GOT3 (cell line): ENCODE measurements around the gene CDX2.

ENCODE experiments used
- DNase-seq: peaks from one replicate; lab custom pipeline; 2025; ENCODE audit warnings: mixed read lengths; lab: John Stamatoyannopoulos, UW

CDX2 gene

GRCh38 chr13:27917121-27917947 lies 51.8 kb downstream of the CDX2 start:
- DNase-seq, result no peak

- no peak for DNase-seq
Measured at GRCh38 chr13:27915301-27916207, 53.6 kb downstream of the CDX2 start.

GRCh38 chr13:27913160-27913559 lies 56.0 kb downstream of the CDX2 start:
- DNase-seq, result no peak

GRCh38 chr13:27911521-27911920 lies 57.6 kb downstream of the CDX2 start:
- DNase-seq, result no peak
